Caco-2 (cell line): ENCODE data around the gene TBL1X. TPM values are rescaled to one million over a fixed set of nuclear protein-coding genes. Genes with fewer than 3 reads are reported as not detected.
"Not testable (repeated sequence)": the region's sequence is repeated elsewhere in the genome, so short reads cannot be mapped to it uniquely, and the experiment has no call there.

Experiments
- BruUV-seq: library from RNA; stranded (reverse); fragments of 400-500 nt; replicated peaks from 2 replicates; lab custom pipeline; 2021; lab: Mats Ljungman, UMichigan
- CTCF ChIA-PET: fragments of 300-600 bp; sonication (Branson Sonifier 250); formaldehyde crosslinking; loops from one replicate; lab custom pipeline; 2022; ENCODE audit warnings: antibody characterized with exemption; lab: Charles Lee
- POLR2A ChIA-PET: fragments of 300-600 bp; sonication (Branson Sonifier 250); formaldehyde crosslinking; loops from one replicate; lab custom pipeline; 2022; ENCODE audit warnings: antibody characterized with exemption; lab: Charles Lee
- DNase-seq, 2 experiments: peaks; one replicate each; pipeline versions ENCODE4 v3.0.0 to v3.0.0-alpha.2; 2020 to 2022
- H3K27me3 ChIP-seq: replicated peaks from 2 replicates; pipeline ENCODE4 v1.6.0; 2011; ENCODE audit warnings: low read length; ENCODE audit not compliant: control insufficient read depth, insufficient read depth
- H3K36me3 ChIP-seq: 2 replicates; pipeline ENCODE4 v1.5.1; 2011; ENCODE audit warnings: low read length; ENCODE audit not compliant: control insufficient read depth, insufficient read depth
- H3K4me1 ChIP-seq: fragments of 250-450 bp; sonication (Bioruptor Pico); 2 replicates; pipeline ENCODE4 v1.5.1; 2020; ENCODE audit warnings: mild to moderate bottlenecking
- H3K4me3 ChIP-seq: 2 replicates; pipeline ENCODE4 v1.5.1; 2011; ENCODE audit warnings: low read depth, mild to moderate bottlenecking, control low read depth, low read length
- H3K9me3 ChIP-seq: fragments of 250-450 bp; sonication (Bioruptor Pico); 2 replicates; pipeline ENCODE4 v1.5.1; 2020; ENCODE audit warnings: mild to moderate bottlenecking, moderate library complexity
- H3K27ac Mint-ChIP-seq: one replicate; pipeline ENCODE4 v1.8.0; 2022; ENCODE audit warnings: mixed read lengths; ENCODE audit not compliant: unreplicated experiment
- H3K27me3 Mint-ChIP-seq: one replicate; pipeline ENCODE4 v1.8.0; 2022; ENCODE audit warnings: mixed read lengths; ENCODE audit not compliant: insufficient read depth, unreplicated experiment
- H3K36me3 Mint-ChIP-seq: one replicate; pipeline ENCODE4 v1.8.0; 2022; ENCODE audit warnings: mild to moderate bottlenecking, mixed read lengths; ENCODE audit not compliant: insufficient read depth, unreplicated experiment
- H3K4me1 Mint-ChIP-seq: one replicate; pipeline ENCODE4 v1.8.0; 2022; ENCODE audit warnings: low read depth, mixed read lengths; ENCODE audit not compliant: unreplicated experiment
- H3K4me3 Mint-ChIP-seq: one replicate; pipeline ENCODE4 v1.8.0; 2022; ENCODE audit warnings: mild to moderate bottlenecking, moderate library complexity, mixed read lengths; ENCODE audit not compliant: unreplicated experiment
- H3K9me3 Mint-ChIP-seq: one replicate; pipeline ENCODE4 v1.8.0; 2022; ENCODE audit warnings: mixed read lengths; ENCODE audit not compliant: unreplicated experiment
- intact Hi-C: fragments of 100-400 bp; cut with micrococcal nuclease; formaldehyde crosslinking; loops from one replicate; pipeline ENCODE4 v1.10.0; 2022; ENCODE audit not compliant: unreplicated experiment
- total RNA-seq: library from RNA; stranded (reverse); gene quantifications from 2 replicates; pipeline ENCODE4 v1.2.3, GENCODE V29; 2022
- TF ChIP-seq, protein P1 (sequence below), 2 experiments: fragments of 200-600 bp in 1 of 2; IDR thresholded peaks; 1 replicate in 1 of 2; 2 replicates in 1 of 2; pipeline versions ENCODE4 v1.5.1 to v1.8.0; 2011 to 2022; ENCODE audit warnings: antibody characterized with exemption in 1 of 2, control low read depth in 1 of 2, inconsistent platforms in 1 of 2, low read depth in 1 of 2, low read length in 1 of 2, mild to moderate bottlenecking in 1 of 2, moderate library complexity in 1 of 2; ENCODE audit not compliant: insufficient read depth in 1 of 2, severe bottlenecking in 1 of 2, unreplicated experiment in 1 of 2

Gene TBL1X
- total RNA-seq, 1 experiment from 2014 or later: 84.2 TPM

DNA sequence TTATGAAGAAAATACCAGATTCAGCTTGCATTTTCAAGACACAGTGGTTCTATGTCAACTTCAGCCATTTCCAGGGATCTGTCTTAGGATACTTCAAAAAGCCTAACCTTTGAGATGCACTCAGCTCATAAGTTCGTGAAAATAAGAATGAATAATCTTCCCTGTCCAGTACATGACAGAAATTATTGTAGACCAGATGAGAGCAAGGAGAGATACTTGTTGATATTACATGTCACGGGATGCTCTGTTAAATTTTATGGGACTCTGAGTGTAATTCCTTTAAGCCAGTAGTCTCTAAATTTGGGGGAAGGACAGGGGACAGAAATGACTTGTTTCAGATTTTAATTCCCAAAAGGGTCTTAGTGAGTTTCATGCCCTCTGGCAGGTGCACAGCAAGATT, 8.8 kb downstream of the TBL1X start:
- intact Hi-C loops: no loop called here
- no peaks in the 10 kb centered on the region for H3K9me3 Mint-ChIP-seq
- BruUV-seq: no TSS peak
- Histone ChIP-seq H3K9me3 (no peaks in the 10 kb centered on the region), H3K36me3 (no peaks in the 10 kb centered on the region; the same call in 1 of the 2 replicates), H3K4me3 (no peak overlapping the region), H3K27me3 (no peaks in the 10 kb centered on the region), H3K4me1 (0 out of 2 replicates have a peak, but pooled peaks cover 4% of the 10 kb centered on the region)
- no peak overlapping the region for H3K27ac Mint-ChIP-seq
- H3K36me3 Mint-ChIP-seq: peaks cover 37% of the 10 kb centered on the region
- ChIA-PET CTCF (no interaction called here), POLR2A (no interaction called here)
- TF ChIP-seq, protein P1, sequence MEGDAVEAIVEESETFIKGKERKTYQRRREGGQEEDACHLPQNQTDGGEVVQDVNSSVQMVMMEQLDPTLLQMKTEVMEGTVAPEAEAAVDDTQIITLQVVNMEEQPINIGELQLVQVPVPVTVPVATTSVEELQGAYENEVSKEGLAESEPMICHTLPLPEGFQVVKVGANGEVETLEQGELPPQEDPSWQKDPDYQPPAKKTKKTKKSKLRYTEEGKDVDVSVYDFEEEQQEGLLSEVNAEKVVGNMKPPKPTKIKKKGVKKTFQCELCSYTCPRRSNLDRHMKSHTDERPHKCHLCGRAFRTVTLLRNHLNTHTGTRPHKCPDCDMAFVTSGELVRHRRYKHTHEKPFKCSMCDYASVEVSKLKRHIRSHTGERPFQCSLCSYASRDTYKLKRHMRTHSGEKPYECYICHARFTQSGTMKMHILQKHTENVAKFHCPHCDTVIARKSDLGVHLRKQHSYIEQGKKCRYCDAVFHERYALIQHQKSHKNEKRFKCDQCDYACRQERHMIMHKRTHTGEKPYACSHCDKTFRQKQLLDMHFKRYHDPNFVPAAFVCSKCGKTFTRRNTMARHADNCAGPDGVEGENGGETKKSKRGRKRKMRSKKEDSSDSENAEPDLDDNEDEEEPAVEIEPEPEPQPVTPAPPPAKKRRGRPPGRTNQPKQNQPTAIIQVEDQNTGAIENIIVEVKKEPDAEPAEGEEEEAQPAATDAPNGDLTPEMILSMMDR (IDR thresholded peaks at IDR 0.05; ENCODE audit: insufficient read depth in 1 of 2, low read depth in 1 of 2, low read length in 1 of 2, severe bottlenecking in 1 of 2, unreplicated experiment in 1 of 2): no peak
- H3K27me3 Mint-ChIP-seq: no peaks in the 10 kb centered on the region
- DNase-seq: no peak
- peaks cover 6% of the 10 kb centered on the region for H3K4me1 Mint-ChIP-seq
- no peak overlapping the region for H3K4me3 Mint-ChIP-seq

DNA sequence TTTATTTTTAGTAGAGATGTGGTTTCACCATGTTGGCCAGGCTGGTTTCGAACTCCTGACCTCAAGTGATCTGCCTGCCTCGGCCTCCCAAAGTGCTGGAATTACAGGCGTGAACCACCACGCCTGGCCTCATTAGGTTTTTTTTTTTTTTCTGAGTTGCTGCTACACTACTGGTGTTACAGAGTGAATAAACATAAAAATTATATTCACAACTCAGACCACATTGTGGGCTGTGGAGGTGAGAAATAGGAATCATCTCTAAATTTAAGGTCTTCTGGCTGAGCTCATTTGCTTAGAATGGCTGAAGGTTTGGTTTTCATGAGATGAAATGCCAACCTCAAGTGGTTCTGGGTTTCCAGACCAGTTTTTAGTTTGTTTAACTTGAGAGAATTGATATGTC, 10.6 kb downstream of the TBL1X start:
- H3K4me1 ChIP-seq, H3K27me3 Mint-ChIP-seq, H3K9me3 ChIP-seq, H3K27me3 ChIP-seq, H3K9me3 Mint-ChIP-seq, H3K36me3 ChIP-seq, intact Hi-C loops, H3K4me3 ChIP-seq, H3K27ac Mint-ChIP-seq, BruUV-seq, POLR2A ChIA-PET, DNase-seq, H3K4me3 Mint-ChIP-seq, CTCF ChIA-PET: not testable (repeated sequence)
- Mint-ChIP-seq H3K36me3 (peaks cover 34% of the 10 kb centered on the region), H3K4me1 (peaks cover 16% of the 10 kb centered on the region)

- BruUV-seq: no TSS peak
- Mint-ChIP-seq H3K4me3 (no peak overlapping the region), H3K27me3 (no peaks in the 10 kb centered on the region), H3K27ac (no peak overlapping the region), H3K9me3 (no peaks in the 10 kb centered on the region), H3K36me3 (peaks cover 28% of the 10 kb centered on the region), H3K4me1 (peaks cover 16% of the 10 kb centered on the region)
- no peaks in the 10 kb centered on the region; the same call in 1 of the 2 replicates for H3K36me3 ChIP-seq
- H3K4me3 ChIP-seq: no peak overlapping the region
- ChIA-PET CTCF (no interaction called here), POLR2A (no interaction called here)
- no peaks in the 10 kb centered on the region for H3K27me3 ChIP-seq
- DNase-seq: no peak
- H3K4me1 ChIP-seq: peaks cover 5% of the 10 kb centered on the region; the same call in 1 of the 2 replicates
- TF ChIP-seq, protein P1 (IDR thresholded peaks at IDR 0.05; ENCODE audit: insufficient read depth in 1 of 2, low read depth in 1 of 2, low read length in 1 of 2, severe bottlenecking in 1 of 2, unreplicated experiment in 1 of 2): no peak
- intact Hi-C loops: no loop called here
- H3K9me3 ChIP-seq: no peaks in the 10 kb centered on the region
Observed at GRCh38 chrX:9475984-9476383, 11.1 kb downstream of the TBL1X start.
